A549 treated with ZK216348 at 1 μM for 4 hours (cell line): ENCODE measurements around the gene PRR19. TPM values are rescaled to one million over a fixed set of nuclear protein-coding genes. Genes with fewer than 3 reads are reported as not detected.

Experiments used
- total RNA-seq: library from RNA; stranded (reverse); fragments of 200-300 nt; extraction: Qiagen RNA extraction; gene quantifications from 5 replicates; pipeline ENCODE4 v1.2.3, GENCODE V29; 2022; ENCODE audit warnings: low read depth

The PRR19 gene, protein sequence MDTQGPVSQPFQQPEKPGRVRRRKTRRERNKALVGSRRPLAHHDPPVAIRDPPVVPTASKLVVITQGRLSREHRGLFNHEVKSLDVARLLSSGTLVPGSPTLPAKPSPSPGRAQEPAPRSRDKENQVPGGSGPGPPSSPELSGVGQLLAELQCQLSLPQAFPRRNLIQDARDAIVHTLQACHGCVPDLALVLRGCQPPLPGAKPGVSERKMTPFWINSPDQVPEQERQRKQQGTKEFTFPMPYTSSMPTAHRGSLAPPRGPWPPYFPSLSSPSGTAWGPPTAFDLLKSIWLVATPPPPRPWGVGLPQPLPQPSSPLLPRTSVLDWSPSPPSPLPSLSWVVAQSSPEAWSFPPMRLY
- total RNA-seq: 3.5 to 4.9 TPM (median 3.7 TPM) in 5 replicates

DNA sequence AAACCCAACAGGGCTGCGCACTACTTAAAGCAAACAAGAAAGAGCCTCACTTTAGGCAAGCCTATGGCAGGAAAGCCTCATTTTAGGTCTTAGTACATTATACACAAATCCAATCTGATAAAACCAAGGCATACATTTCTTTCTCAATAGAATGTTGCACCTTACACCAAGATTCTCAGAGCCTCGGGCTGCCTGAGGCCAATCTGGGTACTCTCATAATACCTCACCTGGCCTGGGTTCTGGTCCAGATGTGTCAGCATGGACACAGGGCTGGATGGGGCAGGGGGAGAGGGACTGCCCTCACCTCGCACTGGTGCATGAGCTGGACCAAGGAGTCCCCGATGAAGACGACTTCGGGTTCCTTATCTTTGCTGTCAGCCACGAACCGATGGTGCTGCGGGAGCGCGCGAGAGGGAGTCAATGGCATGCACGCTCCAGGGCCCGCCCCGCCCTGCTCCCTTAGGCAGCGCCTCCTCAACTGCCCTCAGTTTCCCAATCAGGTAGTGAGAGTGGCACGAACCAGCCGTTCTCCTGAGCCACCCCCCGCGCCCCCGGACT is at the start of gene PRR19:
Gene PRR19 (plus strand): TSS at position 487 of the 558 bp plus-strand sequence. CDS start 7,453 bp downstream, outside the sequence.

DNA sequence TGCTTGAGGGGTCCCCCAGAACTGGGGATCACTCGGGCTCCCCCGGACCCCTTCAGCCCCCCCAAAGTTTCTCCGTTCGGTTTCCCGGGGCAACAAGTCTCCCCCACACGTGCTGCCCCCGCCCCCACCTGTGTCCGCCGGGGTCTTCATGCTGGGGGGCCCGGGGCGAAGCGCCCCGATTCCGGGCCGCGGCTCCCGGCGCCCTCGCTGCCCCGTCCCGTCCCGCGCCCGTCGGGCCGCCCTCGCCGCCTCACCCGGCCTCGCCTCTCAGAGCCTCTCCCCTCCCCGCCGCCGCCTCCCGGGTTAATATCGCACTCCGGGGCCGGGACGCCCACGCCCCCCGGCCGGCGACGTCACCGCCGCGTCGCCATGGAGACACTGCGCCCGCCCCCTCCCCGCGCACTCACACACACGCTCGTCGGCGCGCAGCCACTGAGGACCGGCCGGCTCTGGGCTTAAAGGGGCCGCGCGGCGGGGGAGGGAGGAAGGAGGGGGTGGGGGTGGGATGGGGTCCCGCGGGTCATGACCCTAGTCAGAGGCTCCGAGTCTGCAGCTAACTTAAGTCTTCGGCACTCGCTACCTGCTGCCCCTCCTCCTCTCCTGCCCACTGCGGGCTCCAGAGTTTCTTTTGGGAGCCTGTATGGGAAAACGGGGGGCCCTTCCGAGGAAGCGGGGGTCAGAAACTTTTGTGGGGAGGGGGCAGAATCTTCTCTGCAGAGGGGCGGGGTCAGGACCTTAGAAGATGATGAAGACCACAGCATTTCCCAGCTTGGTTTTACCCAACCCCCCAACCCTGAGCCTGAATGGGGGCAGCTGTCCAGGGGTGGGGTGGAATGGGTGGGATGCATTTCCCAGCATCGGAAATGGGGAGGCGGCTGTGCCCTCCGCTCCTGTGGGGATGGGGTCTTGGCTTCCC is 46.8 kb upstream of the PRR19 start, which contains the start of gene ERF:
Gene ERF (minus strand): TSS at position 279 of the 916 bp plus-strand sequence. CDS start 129 bp downstream, at position 150.

DNA sequence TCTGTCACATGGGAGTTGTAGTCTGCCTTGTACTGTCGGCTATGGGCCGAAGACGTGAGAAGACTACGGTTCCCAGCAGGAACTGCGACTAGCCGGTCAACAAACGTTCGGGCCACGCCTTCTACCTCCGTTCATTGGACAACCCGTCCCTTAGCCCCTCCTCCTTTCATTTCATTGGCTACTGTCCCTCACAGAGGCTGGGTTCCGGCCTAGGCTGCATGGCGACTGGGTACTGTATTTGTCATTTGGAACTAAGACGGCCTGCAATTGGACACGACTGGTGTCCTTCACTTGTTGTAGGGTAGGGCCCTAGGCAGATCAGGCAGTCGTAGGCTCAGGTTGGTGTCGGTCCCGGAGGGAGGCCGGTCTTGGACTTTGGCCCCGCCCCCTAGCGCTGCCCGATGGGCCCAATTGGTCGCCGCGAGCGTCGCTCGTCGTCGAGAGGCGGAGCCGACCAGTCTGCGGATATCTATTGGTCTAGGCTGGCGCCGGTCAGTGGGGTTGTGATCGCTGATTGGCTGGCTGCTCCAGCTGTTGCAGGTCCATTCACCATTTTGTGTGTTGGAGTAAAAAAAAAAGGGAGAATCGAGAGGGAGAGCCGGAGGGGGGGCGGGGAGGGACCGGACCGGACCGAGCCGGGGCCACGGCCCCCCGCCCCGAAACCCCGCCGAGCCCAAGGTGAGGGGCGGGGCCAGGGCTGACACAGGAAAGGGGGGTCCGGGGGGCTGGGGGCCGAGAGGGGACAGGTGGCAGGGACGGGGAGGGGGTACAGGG is 33.0 kb upstream of the PRR19 start, which contains the start of gene CIC:
Gene CIC (plus strand): TSS at position 549 of the 774 bp plus-strand sequence. CDS start 2,532 bp downstream, outside the sequence.

DNA sequence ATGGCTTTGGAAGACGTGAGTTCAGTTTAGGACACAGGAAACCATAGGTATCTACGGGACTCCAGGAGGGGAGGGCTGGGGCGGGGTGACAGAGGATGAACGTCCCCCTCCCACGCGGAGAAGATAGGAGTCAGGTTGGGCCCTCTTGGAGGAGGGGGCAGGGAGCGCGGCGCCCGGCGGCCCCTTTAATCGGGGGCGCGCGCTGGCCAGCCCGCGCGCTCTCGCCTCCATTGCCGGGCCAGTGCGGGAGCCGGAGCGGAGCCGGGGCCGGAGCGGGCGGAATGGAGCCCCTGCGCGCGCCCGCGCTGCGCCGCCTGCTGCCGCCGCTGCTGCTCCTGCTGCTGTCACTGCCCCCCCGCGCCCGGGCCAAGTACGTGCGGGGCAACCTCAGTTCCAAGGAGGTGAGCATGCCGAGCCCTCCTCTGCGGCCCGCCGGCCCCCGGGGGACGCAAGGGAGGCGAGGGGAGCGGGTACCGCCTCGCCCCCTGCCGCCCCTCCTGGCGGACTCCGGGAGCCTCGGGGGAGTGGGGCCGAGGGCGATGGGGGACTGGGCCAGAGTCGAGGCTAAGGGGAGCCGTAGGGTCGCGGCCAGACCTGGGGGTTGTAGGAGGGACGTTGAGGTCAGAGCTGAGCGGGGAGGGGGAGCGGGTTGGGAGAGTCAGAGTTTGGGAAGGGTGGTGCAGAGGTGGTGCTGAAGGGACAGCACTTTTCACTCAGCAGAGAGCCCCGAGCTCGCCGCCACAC is 11.3 kb downstream of the PRR19 start, which contains the start of gene TMEM145:
Gene TMEM145 (plus strand): TSS at position 214 of the 744 bp plus-strand sequence. CDS start 68 bp downstream, at position 282.

DNA sequence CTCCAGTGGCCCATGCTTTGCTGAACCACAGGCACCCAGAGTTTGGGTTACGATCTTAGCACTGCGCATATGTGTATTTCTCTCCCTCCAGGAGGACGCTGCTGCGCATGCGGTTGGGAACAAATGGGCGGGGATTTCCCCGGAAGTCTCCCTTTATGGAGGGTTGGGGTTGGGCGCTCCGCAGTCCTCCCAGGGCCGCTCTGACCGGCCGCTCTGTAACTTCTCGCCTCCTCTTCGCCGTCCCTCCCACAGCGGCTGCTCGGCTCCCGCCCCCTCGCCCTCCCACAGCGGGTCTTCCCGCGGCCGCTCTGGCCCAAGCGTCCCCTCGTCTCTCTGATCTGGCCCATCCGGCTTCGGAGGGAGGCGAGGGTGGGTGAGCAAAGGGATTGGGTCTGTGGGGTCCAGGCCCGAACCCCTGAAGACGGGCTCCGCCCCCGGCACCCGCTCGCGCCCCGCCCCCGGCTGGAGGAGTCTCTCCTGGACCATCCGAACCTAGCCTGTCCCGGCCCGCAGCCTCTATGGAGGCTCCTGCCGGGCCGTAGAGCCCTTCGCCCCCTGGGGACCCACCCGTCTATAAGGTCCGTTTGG is 23.5 kb downstream of the PRR19 start, which contains the start of gene MEGF8:
Gene MEGF8 (plus strand): TSS at position 328 of the 588 bp plus-strand sequence. CDS start 609 bp downstream, outside the sequence.

Other genes starting within 250 kb of the PRR19 start
- gene GRIK5, start 231.9 kb upstream of the PRR19 start, total RNA-seq: 0.21 to 1.0 TPM (median 0.60 TPM) in 5 replicates
- 21.8 to 39.4 TPM (median 36.5 TPM) in 5 replicates for gene ZNF574, start 226.0 kb upstream of the PRR19 start, total RNA-seq
- gene POU2F2, start 169.7 kb upstream of the PRR19 start, total RNA-seq: 0.14 to 1.2 TPM (median 0.41 TPM) in 5 replicates
- 43.1 to 88.7 TPM (median 75.9 TPM) in 5 replicates for gene DEDD2, start 84.5 kb upstream of the PRR19 start, total RNA-seq
- 13.2 to 22.4 TPM (median 19.7 TPM) in 5 replicates for gene ZNF526, start 81.8 kb upstream of the PRR19 start, total RNA-seq
- gene GSK3A, start 59.5 kb upstream of the PRR19 start, total RNA-seq: 99.0 to 169 TPM (median 161 TPM) in 5 replicates
- gene ERF, start 47.0 kb upstream of the PRR19 start, total RNA-seq: 110 to 131 TPM (median 125 TPM) in 5 replicates
- 26.5 to 63.0 TPM (median 56.8 TPM) in 5 replicates for gene CIC, start 32.9 kb upstream of the PRR19 start, total RNA-seq
- gene PAFAH1B3, start 492 bp downstream of the PRR19 start, total RNA-seq: 111 to 154 TPM (median 141 TPM) in 5 replicates
- gene TMEM145, start 11.2 kb downstream of the PRR19 start, total RNA-seq: 2.5 to 3.9 TPM (median 3.2 TPM) in 5 replicates
- gene MEGF8, start 23.5 kb downstream of the PRR19 start, total RNA-seq: 17.9 to 30.2 TPM (median 26.0 TPM) in 5 replicates
- gene CNFN, start 88.2 kb downstream of the PRR19 start, total RNA-seq: 35.4 to 51.0 TPM (median 43.8 TPM) in 5 replicates
- gene LIPE, start 125.3 kb downstream of the PRR19 start, total RNA-seq: 1.3 to 3.0 TPM (median 2.0 TPM) in 5 replicates
- 0.39 TPM in 1 of 5 replicates, not detected in the others for gene CXCL17, start 140.8 kb downstream of the PRR19 start, total RNA-seq
- gene CEACAM1, start 226.3 kb downstream of the PRR19 start, total RNA-seq: 1.3 to 2.4 TPM (median 2.3 TPM) in 5 replicates